ENCODE measurements around the gene CD151.

Gene CD151

GRCh38 chr11:859394-860131 lies 26.8 kb downstream of the CD151 start:
- DNase-seq: no peak

- DNase-seq: no peak
Measured at GRCh38 chr11:860234-861104, 27.7 kb downstream of the CD151 start.

GRCh38 chr11:861105-861479 lies 28.3 kb downstream of the CD151 start:
- no peak for DNase-seq

- DNase-seq: no peak
Measured at GRCh38 chr11:862081-862661, 29.4 kb downstream of the CD151 start.

GRCh38 chr11:862696-863022 lies 29.9 kb downstream of the CD151 start:
- no peak for DNase-seq

GRCh38 chr11:863023-863909 lies 30.5 kb downstream of the CD151 start:
- DNase-seq: no peak

- DNase-seq: no peak
Measured at GRCh38 chr11:863910-864827, 31.4 kb downstream of the CD151 start.

GRCh38 chr11:864898-865297 lies 32.1 kb downstream of the CD151 start:
- DNase-seq: no peak

GRCh38 chr11:865462-866430 lies 33.0 kb downstream of the CD151 start:
- no peak for DNase-seq

- DNase-seq: no peak
Measured at GRCh38 chr11:866481-866880, 33.7 kb downstream of the CD151 start.

- no peak for DNase-seq
Measured at GRCh38 chr11:867856-868358, 35.2 kb downstream of the CD151 start.

GRCh38 chr11:868394-868793 lies 35.6 kb downstream of the CD151 start:
- DNase-seq: no peak

GRCh38 chr11:868802-869201 lies 36.0 kb downstream of the CD151 start:
- DNase-seq: no peak

GRCh38 chr11:869399-870126 lies 36.8 kb downstream of the CD151 start:
- no peak for DNase-seq

- no peak for DNase-seq
Measured at GRCh38 chr11:870127-870413, 37.3 kb downstream of the CD151 start.

GRCh38 chr11:870418-870817 lies 37.7 kb downstream of the CD151 start:
- DNase-seq: no peak

- no peak for DNase-seq
Measured at GRCh38 chr11:871472-871871, 38.7 kb downstream of the CD151 start.

- no peak for DNase-seq
Measured at GRCh38 chr11:872799-873198, 40.0 kb downstream of the CD151 start.

GRCh38 chr11:873706-874105 lies 41.0 kb downstream of the CD151 start:
- no peak for DNase-seq

- DNase-seq: no peak
Measured at GRCh38 chr11:875203-875602, 42.5 kb downstream of the CD151 start.
